ENCODE measurements around the gene LETMD1. TPM values are rescaled to one million over a fixed set of nuclear protein-coding genes. Genes with fewer than 3 reads are reported as not detected.

LETMD1 gene
- total and polyA plus RNA-seq, 2 donors (not counting 1 experiment from before 2014, with no cell fraction given), result 94.7 to 101 TPM

DNA sequence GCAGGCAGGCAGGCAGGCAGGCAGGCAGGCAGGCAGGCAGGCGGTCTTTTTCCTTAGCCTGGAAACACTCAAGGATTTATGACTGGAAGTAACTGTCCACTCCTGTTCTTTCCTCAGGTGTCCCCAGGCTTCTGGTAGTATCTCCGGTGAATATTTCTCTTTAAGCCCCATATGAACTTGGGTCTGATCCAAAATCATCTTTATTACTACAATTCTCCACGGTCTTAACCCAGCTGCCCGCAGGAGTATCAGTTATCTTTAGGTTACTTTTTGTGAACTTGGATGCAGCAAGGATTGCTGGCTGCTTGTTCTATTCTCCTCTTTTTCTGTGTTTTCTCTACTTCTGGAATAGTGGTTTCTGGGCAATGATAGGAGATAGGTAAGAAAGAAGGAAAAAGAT lies 32.0 kb downstream of the LETMD1 start:
- no peak overlapping the region for H3K4me3 Mint-ChIP-seq
- Histone ChIP-seq H3K9me3 (ENCODE audit: control extremely low read depth in 1 of 3, control insufficient read depth in 2 of 3, insufficient read depth in 1 of 3, low read length in 2 of 3) (no peaks in the 10 kb centered on the region), H3K79me2 (ENCODE audit: control insufficient read depth, insufficient read depth, low read length) (peaks cover 43% of the 10 kb centered on the region), H4K20me1 (ENCODE audit: control insufficient read depth, insufficient read depth, low read length, poor library complexity, severe bottlenecking) (no peaks in the 10 kb centered on the region), H3K4me1 (ENCODE audit: control insufficient read depth in 2 of 2, insufficient read depth in 2 of 2, low read length in 2 of 2) (peaks cover 9 to 17% of the 10 kb centered on the region in 2 donors), H3K27me3 (replicated peaks in 1 of 4; ENCODE audit: control extremely low read depth in 1 of 4, control insufficient read depth in 3 of 4, insufficient read depth in 4 of 4, low read length in 3 of 4) (no peaks in the 10 kb centered on the region), H3K4me2 (replicated peaks; ENCODE audit: low read depth, low read length, poor library complexity, severe bottlenecking) (no peak overlapping the region), H2AFZ (ENCODE audit: insufficient read depth, low read depth, low read length, poor library complexity, severe bottlenecking) (no peak overlapping the region), H3K27ac (ENCODE audit: low read length in 2 of 2) (no peak overlapping the region), H3K9ac (ENCODE audit: low read length) (no peak overlapping the region), H3K36me3 (replicated peaks in 1 of 2; ENCODE audit: control extremely low read depth in 1 of 2, control insufficient read depth in 1 of 2, extremely low read depth in 1 of 2, insufficient read depth in 2 of 2, low read length in 1 of 2) (peaks cover 2% of the 10 kb centered on the region in 2 experiments), H3K4me3 (ENCODE audit: control extremely low read depth in 1 of 5, extremely low read depth in 1 of 5, insufficient read depth in 1 of 5, low read depth in 2 of 5, low read length in 4 of 5) (no peak overlapping the region)
- 100% methylated on average over 1 of the region's 4 CpGs for WGBS (ENCODE audit: insufficient coverage)
- ATAC-seq (ENCODE audit: low read depth) (no peak), DNase-seq (no peak)
- no peaks in the 10 kb centered on the region for H3K27me3 Mint-ChIP-seq
- no peak overlapping the region for H3K27ac Mint-ChIP-seq
- no peak for TF ChIP-seq EZH2 (IDR thresholded peaks at IDR 0.05; ENCODE audit: borderline replicate concordance, insufficient read depth, low read depth, low read length, poor library complexity, severe bottlenecking)
- ChIA-PET CTCF (interaction anchor here (0.7 to 0.8 kb wide), 2 partner anchors 36 to 94 kb away, joined by 3 to 4 read pairs; no protein-coding TSS in a partner anchor), POLR2A (interaction anchor here (0.6 kb wide), 1 partner anchor 20 kb away, joined by 4 read pairs; no protein-coding TSS in a partner anchor)
- intact Hi-C loops (cut with micrococcal nuclease), result no loop called here
- peaks cover 24% of the 10 kb centered on the region for H3K4me1 Mint-ChIP-seq
- no peaks in the 10 kb centered on the region for H3K9me3 Mint-ChIP-seq (ENCODE audit: insufficient read depth)

DNA sequence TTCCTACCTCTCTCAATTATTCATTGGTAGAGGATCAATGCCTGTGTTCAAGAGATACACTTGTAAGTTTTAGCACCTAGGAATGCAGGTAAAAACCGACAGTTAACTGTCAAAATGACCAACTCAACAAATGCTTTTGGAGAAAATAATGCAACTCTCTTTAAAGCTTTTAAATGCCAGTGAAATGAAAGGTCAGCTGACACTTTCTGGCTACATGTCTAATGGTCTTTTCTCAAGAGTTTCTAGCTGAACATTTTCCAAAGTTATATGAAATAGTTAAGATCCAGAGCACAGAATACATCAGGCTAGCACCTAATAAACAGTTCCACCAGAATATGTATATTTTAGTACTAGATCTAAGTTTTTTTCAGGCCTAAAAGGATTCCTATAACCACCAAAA lies 33.3 kb downstream of the LETMD1 start:
- no peak overlapping the region for H3K4me3 ChIP-seq (ENCODE audit: control extremely low read depth in 1 of 5, extremely low read depth in 1 of 5, insufficient read depth in 1 of 5, low read depth in 2 of 5, low read length in 4 of 5)
- TF ChIP-seq EZH2 (IDR thresholded peaks at IDR 0.05; ENCODE audit: borderline replicate concordance, insufficient read depth, low read depth, low read length, poor library complexity, severe bottlenecking), result no peak
- TF ChIP-seq, protein P1, sequence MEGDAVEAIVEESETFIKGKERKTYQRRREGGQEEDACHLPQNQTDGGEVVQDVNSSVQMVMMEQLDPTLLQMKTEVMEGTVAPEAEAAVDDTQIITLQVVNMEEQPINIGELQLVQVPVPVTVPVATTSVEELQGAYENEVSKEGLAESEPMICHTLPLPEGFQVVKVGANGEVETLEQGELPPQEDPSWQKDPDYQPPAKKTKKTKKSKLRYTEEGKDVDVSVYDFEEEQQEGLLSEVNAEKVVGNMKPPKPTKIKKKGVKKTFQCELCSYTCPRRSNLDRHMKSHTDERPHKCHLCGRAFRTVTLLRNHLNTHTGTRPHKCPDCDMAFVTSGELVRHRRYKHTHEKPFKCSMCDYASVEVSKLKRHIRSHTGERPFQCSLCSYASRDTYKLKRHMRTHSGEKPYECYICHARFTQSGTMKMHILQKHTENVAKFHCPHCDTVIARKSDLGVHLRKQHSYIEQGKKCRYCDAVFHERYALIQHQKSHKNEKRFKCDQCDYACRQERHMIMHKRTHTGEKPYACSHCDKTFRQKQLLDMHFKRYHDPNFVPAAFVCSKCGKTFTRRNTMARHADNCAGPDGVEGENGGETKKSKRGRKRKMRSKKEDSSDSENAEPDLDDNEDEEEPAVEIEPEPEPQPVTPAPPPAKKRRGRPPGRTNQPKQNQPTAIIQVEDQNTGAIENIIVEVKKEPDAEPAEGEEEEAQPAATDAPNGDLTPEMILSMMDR (IDR thresholded peaks at IDR 0.05), result no peak
- Mint-ChIP-seq H3K9me3 (ENCODE audit: insufficient read depth) (no peaks in the 10 kb centered on the region), H3K4me3 (no peak overlapping the region), H3K27me3 (no peaks in the 10 kb centered on the region), H3K4me1 (peaks cover 25% of the 10 kb centered on the region), H3K27ac (no peak overlapping the region)
- no peaks in the 10 kb centered on the region for H4K20me1 ChIP-seq (ENCODE audit: control insufficient read depth, insufficient read depth, low read length, poor library complexity, severe bottlenecking)
- H2AFZ ChIP-seq (ENCODE audit: insufficient read depth, low read depth, low read length, poor library complexity, severe bottlenecking), result no peak overlapping the region
- peaks cover 0 to 2% of the 10 kb centered on the region in 2 experiments for H3K36me3 ChIP-seq (replicated peaks in 1 of 2; ENCODE audit: control extremely low read depth in 1 of 2, control insufficient read depth in 1 of 2, extremely low read depth in 1 of 2, insufficient read depth in 2 of 2, low read length in 1 of 2)
- ATAC-seq (ENCODE audit: low read depth) (no peak), DNase-seq (no peak)
- no CpG with 5 or more reads among the region's 1 CpG for WGBS (ENCODE audit: insufficient coverage)
- H3K4me1 ChIP-seq (ENCODE audit: control insufficient read depth in 2 of 2, insufficient read depth in 2 of 2, low read length in 2 of 2), result peaks cover 9 to 17% of the 10 kb centered on the region in 2 donors
- CTCF ChIA-PET, result interaction anchor here (1.8 kb wide), 1 partner anchor 259 kb away, joined by 4 read pairs; no protein-coding TSS in a partner anchor
- H3K79me2 ChIP-seq (ENCODE audit: control insufficient read depth, insufficient read depth, low read length), result peaks cover 37% of the 10 kb centered on the region
- POLR2A ChIA-PET, result interaction anchor here (0.6 to 0.7 kb wide), 3 partner anchors 28 to 282 kb away, joined by 3 to 4 read pairs (median 3); no protein-coding TSS in a partner anchor
- no peak overlapping the region for H3K9ac ChIP-seq (ENCODE audit: low read length)
- no peaks in the 10 kb centered on the region for H3K9me3 ChIP-seq (ENCODE audit: control extremely low read depth in 1 of 3, control insufficient read depth in 2 of 3, insufficient read depth in 1 of 3, low read length in 2 of 3)
- H3K4me2 ChIP-seq (replicated peaks; ENCODE audit: low read depth, low read length, poor library complexity, severe bottlenecking), result no peak overlapping the region
- no peak overlapping the region for H3K27ac ChIP-seq (ENCODE audit: low read length in 2 of 2)
- no peaks in the 10 kb centered on the region for H3K27me3 ChIP-seq (replicated peaks in 1 of 4; ENCODE audit: control extremely low read depth in 1 of 4, control insufficient read depth in 3 of 4, insufficient read depth in 4 of 4, low read length in 3 of 4)
- intact Hi-C loops (cut with micrococcal nuclease), result no loop called here

Data from B cell (primary cell).